AG04450 (cell line): Measurements from ENCODE around the gene LAMA2. TPM values are rescaled to one million over a fixed set of nuclear protein-coding genes. Genes with fewer than 3 reads are reported as not detected.

Experiments
- CTCF ChIA-PET: fragments of 300-600, 350-600 bp; formaldehyde crosslinking; extraction: SDS; loops from one replicate; lab custom pipeline; 2022; ENCODE audit warnings: antibody characterized with exemption, inconsistent platforms; lab: Charles Lee
- POLR2A ChIA-PET: fragments of 350-600 bp; formaldehyde crosslinking; extraction: SDS; loops from one replicate; lab custom pipeline; 2021; ENCODE audit warnings: antibody characterized with exemption, inconsistent platforms; lab: Yijun Ruan, JAX
- DNase-seq: peaks from one replicate; pipeline ENCODE4 v3.0.0-alpha.2; 2011; ENCODE audit warnings: low read depth, low spot score
- H3K27ac ChIP-seq: one replicate; pipeline ENCODE4 v1.5.1; 2012; ENCODE audit warnings: low read depth, low read length, control low read depth
- H3K27me3 ChIP-seq: one replicate; pipeline ENCODE4 v1.6.0; 2012; ENCODE audit warnings: low read length; ENCODE audit not compliant: control insufficient read depth, insufficient read depth
- H3K4me3 ChIP-seq: 2 replicates; pipeline ENCODE4 v1.5.1; 2011; ENCODE audit warnings: mild to moderate bottlenecking, low read depth, low read length, control low read depth
- H3K9me3 ChIP-seq: 2 replicates; pipeline ENCODE4 v1.5.1; 2012; ENCODE audit warnings: low read length; ENCODE audit not compliant: control insufficient read depth, insufficient read depth
- polyA plus RNA-seq: library from polyadenylated mRNA; depleted of rRNA; stranded (reverse); fragments of >200 nt; gene quantifications from 2 replicates; pipeline ENCODE4 v1.2.3, GENCODE V29; 2011
- TF ChIP-seq, protein P1 (sequence below): IDR thresholded peaks from 2 replicates; pipeline ENCODE4 v1.5.1; 2011; ENCODE audit warnings: low read depth, low read length, control low read depth, inconsistent platforms

Gene LAMA2
- polyA plus RNA-seq, 1 experiment: 33.0 TPM

DNA sequence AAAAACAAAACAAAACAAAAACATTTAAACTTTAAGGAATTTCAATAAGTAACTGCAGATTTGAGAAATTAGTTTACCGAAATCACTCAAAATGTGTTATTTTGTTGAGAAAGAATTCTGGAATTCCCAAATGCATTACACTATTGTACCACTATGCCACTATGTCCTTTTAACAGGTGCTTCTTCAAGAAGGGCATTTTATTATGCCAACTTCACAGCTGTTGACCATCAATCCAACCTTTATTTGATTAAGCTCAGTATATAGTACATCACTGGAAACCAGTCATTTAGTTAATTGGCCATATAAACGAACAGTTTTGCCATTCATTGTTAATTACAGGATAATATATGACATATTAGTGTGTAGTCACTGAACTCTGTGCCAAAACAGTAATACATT, 605.4 kb downstream of the LAMA2 start:
- TF ChIP-seq, protein P1, sequence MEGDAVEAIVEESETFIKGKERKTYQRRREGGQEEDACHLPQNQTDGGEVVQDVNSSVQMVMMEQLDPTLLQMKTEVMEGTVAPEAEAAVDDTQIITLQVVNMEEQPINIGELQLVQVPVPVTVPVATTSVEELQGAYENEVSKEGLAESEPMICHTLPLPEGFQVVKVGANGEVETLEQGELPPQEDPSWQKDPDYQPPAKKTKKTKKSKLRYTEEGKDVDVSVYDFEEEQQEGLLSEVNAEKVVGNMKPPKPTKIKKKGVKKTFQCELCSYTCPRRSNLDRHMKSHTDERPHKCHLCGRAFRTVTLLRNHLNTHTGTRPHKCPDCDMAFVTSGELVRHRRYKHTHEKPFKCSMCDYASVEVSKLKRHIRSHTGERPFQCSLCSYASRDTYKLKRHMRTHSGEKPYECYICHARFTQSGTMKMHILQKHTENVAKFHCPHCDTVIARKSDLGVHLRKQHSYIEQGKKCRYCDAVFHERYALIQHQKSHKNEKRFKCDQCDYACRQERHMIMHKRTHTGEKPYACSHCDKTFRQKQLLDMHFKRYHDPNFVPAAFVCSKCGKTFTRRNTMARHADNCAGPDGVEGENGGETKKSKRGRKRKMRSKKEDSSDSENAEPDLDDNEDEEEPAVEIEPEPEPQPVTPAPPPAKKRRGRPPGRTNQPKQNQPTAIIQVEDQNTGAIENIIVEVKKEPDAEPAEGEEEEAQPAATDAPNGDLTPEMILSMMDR: no peak
- ChIA-PET CTCF (no interaction called here), POLR2A (no interaction called here)
- Histone ChIP-seq H3K9me3 (no peaks in the 10 kb centered on the region), H3K4me3 (no peak overlapping the region), H3K27ac (no peak overlapping the region), H3K27me3 (no peaks in the 10 kb centered on the region)
- DNase-seq: no peak

DNA sequence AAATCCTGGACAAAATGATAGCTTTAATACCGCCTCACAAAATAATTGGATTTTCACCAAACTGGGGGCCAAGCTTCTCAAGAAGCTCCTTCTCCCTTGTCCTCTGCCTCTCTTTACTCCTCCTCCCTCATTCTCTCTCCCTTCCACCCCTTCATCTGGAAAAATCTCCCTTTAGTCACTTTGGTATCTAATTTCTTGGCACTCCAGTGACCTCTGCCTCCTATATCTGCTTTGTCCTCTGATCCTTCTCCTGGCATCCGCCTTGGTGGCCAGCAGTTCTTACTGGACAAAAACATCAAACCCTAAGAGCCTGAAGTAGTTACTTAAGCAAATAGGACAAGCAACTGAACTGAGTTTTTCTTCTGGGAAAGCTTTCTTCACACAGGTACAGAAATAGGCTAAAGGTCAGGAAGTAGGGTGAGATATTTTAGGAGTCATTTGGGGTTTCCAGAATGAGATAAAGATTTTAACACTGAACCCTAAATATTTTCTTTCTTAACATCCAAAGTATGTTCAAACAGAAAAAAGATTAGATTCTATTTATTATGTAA, 606.4 kb downstream of the LAMA2 start:
- CTCF ChIA-PET: interaction anchor here (0.9 to 2.8 kb wide), 2 partner anchors 10 to 11 kb away, joined by 6 to 20 read pairs; no protein-coding TSS in a partner anchor

GRCh38 chr6:129490521-129491255, 607.8 kb downstream of the LAMA2 start:
- Histone ChIP-seq H3K27me3 (no peaks in the 10 kb centered on the region), H3K4me3 (peak overlapping the region; percentile 50), H3K27ac (peak overlapping the region; percentile 97), H3K9me3 (no peaks in the 10 kb centered on the region)
- ChIA-PET CTCF (interaction anchor here (1.3 to 2.8 kb wide), 2 partner anchors 10 to 84 kb away, joined by 4 to 20 read pairs; no protein-coding TSS in a partner anchor), POLR2A (interaction anchor here (0.5 to 1.2 kb wide), 3 partner anchors 11 to 236 kb away, joined by 3 to 4 read pairs (median 3); no protein-coding TSS in a partner anchor)
- TF ChIP-seq, protein P1: no peak
- peak; percentile 88 for DNase-seq

More for the DNA sequence above, 606.4 kb downstream of the LAMA2 start:
- Histone ChIP-seq H3K27ac (peak overlapping the region; percentile 58), H3K9me3 (no peaks in the 10 kb centered on the region), H3K4me3 (no peak overlapping the region), H3K27me3 (no peaks in the 10 kb centered on the region)
- TF ChIP-seq, protein P1: no peak
- POLR2A ChIA-PET: interaction anchor here (1.2 kb wide), 1 partner anchor 101 kb away, joined by 3 read pairs; no protein-coding TSS in a partner anchor
- DNase-seq: no peak

DNA sequence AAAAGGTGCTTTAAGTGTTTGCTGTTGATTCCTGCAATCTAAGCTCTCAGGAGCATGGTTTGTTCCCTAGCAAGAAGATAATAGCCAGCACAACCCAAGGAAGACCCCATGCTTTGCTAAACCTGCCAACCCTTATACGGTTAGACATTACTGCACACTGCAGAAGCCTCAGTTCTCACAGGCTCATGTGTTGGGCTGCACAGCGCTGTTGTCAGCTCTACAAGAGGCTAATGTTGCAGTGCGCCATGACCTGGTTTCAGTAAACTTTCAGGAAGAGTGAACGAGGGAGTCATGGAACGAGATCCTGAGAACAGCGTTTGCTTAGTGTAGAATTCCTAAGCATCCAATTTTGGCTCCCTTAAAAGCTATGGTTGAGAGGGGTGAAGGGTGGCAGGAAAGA, 608.5 kb downstream of the LAMA2 start:
- TF ChIP-seq, protein P1: no peak
- DNase-seq: no peak
- H3K27me3 ChIP-seq: no peaks in the 10 kb centered on the region
- peak overlapping the region; percentile 3; the same call in 1 of the 2 replicates for H3K4me3 ChIP-seq
- POLR2A ChIA-PET: no interaction called here
- H3K27ac ChIP-seq: peak overlapping the region; percentile 97
- CTCF ChIA-PET: interaction anchor here (2.8 kb wide), 1 partner anchor 9 kb away, joined by 20 read pairs; no protein-coding TSS in a partner anchor
- no peaks in the 10 kb centered on the region for H3K9me3 ChIP-seq

GRCh38 chr6:129492260-129492659, 609.3 kb downstream of the LAMA2 start:
- POLR2A ChIA-PET: no interaction called here
- TF ChIP-seq, protein P1: no peak
- CTCF ChIA-PET: interaction anchor here (2.8 kb wide), 1 partner anchor 8 kb away, joined by 20 read pairs; no protein-coding TSS in a partner anchor
- H3K27me3 ChIP-seq: no peaks in the 10 kb centered on the region
- no peak overlapping the region for H3K27ac ChIP-seq
- no peak overlapping the region for H3K4me3 ChIP-seq
- no peak for DNase-seq
- no peaks in the 10 kb centered on the region for H3K9me3 ChIP-seq
